GM12872 (cell line): ENCODE data around the gene TTC23.

Experiments used
- CTCF ChIP-seq: IDR thresholded peaks from 3 replicates; pipeline ENCODE4 v1.5.1; 2011; ENCODE audit warnings: low read depth, mild to moderate bottlenecking, low read length, moderate library complexity; ENCODE audit not compliant: insufficient read depth

The TTC23 gene

GRCh38 chr15:99110093-99110492, 139.3 kb downstream of the TTC23 start:
- no peak for TF ChIP-seq CTCF

GRCh38 chr15:99109555-99110021, 139.8 kb downstream of the TTC23 start:
- TF ChIP-seq CTCF, result no peak

GRCh38 chr15:99108993-99109392, 140.4 kb downstream of the TTC23 start:
- TF ChIP-seq CTCF, result no peak

GRCh38 chr15:99106417-99107220, 142.8 kb downstream of the TTC23 start:
- no peak for TF ChIP-seq CTCF

- TF ChIP-seq CTCF, result no peak
Measured at GRCh38 chr15:99105514-99106341, 143.7 kb downstream of the TTC23 start.

- peak; percentile 58; the same call in 2 of the 3 replicates for TF ChIP-seq CTCF
Measured at GRCh38 chr15:99104788-99105513, 144.4 kb downstream of the TTC23 start, which contains the start of gene SYNM. Gene SYNM (plus strand): TSS chr15:99105080. CDS start chr15:99105200, 120 bp downstream.

GRCh38 chr15:99103279-99103678, 146.1 kb downstream of the TTC23 start:
- no peak for TF ChIP-seq CTCF
